ENCODE data around the gene PAX7.
"Not testable (repeated sequence)": the region's sequence is repeated elsewhere in the genome, so short reads cannot be mapped to it uniquely, and the experiment has no call there.

Gene PAX7

GRCh38 chr1:18739897-18740296, 109.3 kb downstream of the PAX7 start:
- no peak overlapping the region for H3K27ac ChIP-seq
- TF ChIP-seq ZFX (IDR thresholded peaks at IDR 0.05; ENCODE audit: borderline replicate concordance): no peak
- no peak for TF ChIP-seq CTCF (IDR thresholded peaks at IDR 0.05)

- H3K27ac ChIP-seq: no peak overlapping the region
- TF ChIP-seq ZFX (IDR thresholded peaks at IDR 0.05; ENCODE audit: borderline replicate concordance) (no peak), CTCF (IDR thresholded peaks at IDR 0.05) (no peak)
Measured at GRCh38 chr1:18740617-18741016, 110.0 kb downstream of the PAX7 start.

- H3K27ac ChIP-seq: no peak overlapping the region
- TF ChIP-seq ZFX (IDR thresholded peaks at IDR 0.05; ENCODE audit: borderline replicate concordance) (no peak), CTCF (IDR thresholded peaks at IDR 0.05) (0 out of 2 replicates have a peak, but pooled peaks have one; percentile 10)
Measured at GRCh38 chr1:18743233-18743632, 112.6 kb downstream of the PAX7 start.

GRCh38 chr1:18744381-18744780, 113.7 kb downstream of the PAX7 start:
- not testable (repeated sequence) for H3K27ac ChIP-seq

GRCh38 chr1:18746981-18747380, 116.3 kb downstream of the PAX7 start:
- H3K27ac ChIP-seq: no peak overlapping the region
- TF ChIP-seq ZFX (IDR thresholded peaks at IDR 0.05; ENCODE audit: borderline replicate concordance): no peak
- TF ChIP-seq CTCF (IDR thresholded peaks at IDR 0.05): no peak

GRCh38 chr1:18747671-18748070, 117.0 kb downstream of the PAX7 start:
- H3K27ac ChIP-seq: no peak overlapping the region
- TF ChIP-seq ZFX (IDR thresholded peaks at IDR 0.05; ENCODE audit: borderline replicate concordance) (no peak), CTCF (IDR thresholded peaks at IDR 0.05) (no peak)

GRCh38 chr1:18748435-18748834, 117.8 kb downstream of the PAX7 start:
- no peak overlapping the region for H3K27ac ChIP-seq
- no peak for TF ChIP-seq CTCF (IDR thresholded peaks at IDR 0.05)
- no peak for TF ChIP-seq ZFX (IDR thresholded peaks at IDR 0.05; ENCODE audit: borderline replicate concordance)

- no peak overlapping the region for H3K27ac ChIP-seq
- TF ChIP-seq CTCF (IDR thresholded peaks at IDR 0.05) (no peak), ZFX (IDR thresholded peaks at IDR 0.05; ENCODE audit: borderline replicate concordance) (no peak)
Measured at GRCh38 chr1:18749569-18749968, 118.9 kb downstream of the PAX7 start.
